Colonic mucosa (tissue), 4 donors: Measurements from ENCODE around the gene MMUT. TPM values are rescaled to one million over a fixed set of nuclear protein-coding genes. Genes with fewer than 3 reads are reported as not detected.

Experiments used
- DNase-seq: peaks from one replicate; pipeline ENCODE4 v3.0.0-alpha.2; 2020
- H3K27ac ChIP-seq: fragments of 200-600 bp; one replicate; pipeline ENCODE4 v1.8.0; 2021
- H3K27me3 ChIP-seq: fragments of 200-600 bp; one replicate; pipeline ENCODE4 v1.8.0; 2021
- H3K36me3 ChIP-seq: fragments of 200-600 bp; one replicate; pipeline ENCODE4 v1.8.0; 2021
- H3K4me1 ChIP-seq: fragments of 200-600 bp; one replicate; pipeline ENCODE4 v1.8.0; 2021; ENCODE audit warnings: mild to moderate bottlenecking
- H3K4me3 ChIP-seq: fragments of 200-600 bp; one replicate; pipeline ENCODE4 v1.8.0; 2021
- H3K9ac ChIP-seq, 2 donors: one replicate each; pipeline ENCODE4 v1.7.0; 2013; ENCODE audit warnings: control low read depth in 2 of 2, low read depth in 2 of 2, low read length in 2 of 2
- H3K9me3 ChIP-seq: fragments of 200-600 bp; one replicate; pipeline ENCODE4 v1.8.0; 2021
- CTCF ChIP-seq: fragments of 200-600 bp; IDR thresholded peaks from one replicate; pipeline ENCODE4 v1.8.0; 2022; ENCODE audit warnings: antibody characterized with exemption, mild to moderate bottlenecking
- intact Hi-C: fragments of 100-400 bp; cut with DNase I; formaldehyde crosslinking; loops from one replicate; pipeline ENCODE4 v1.14.1; 2022
- total RNA-seq, 2 donors: library from RNA; stranded (reverse); fragmentation: NEBNext Ultra II Directional in 1 of 2; extraction: Animal tissue kit (Norgen Biotek cat#: 25700) in 1 of 2; gene quantifications; one replicate each; pipeline ENCODE4 v1.2.1, GENCODE V29; 2021
- donor health status: healthy.
- donor health status: DM: no; HTN: no; CAD: no.
- donor health status: DM: no; HTN: no; CAD: no.

Gene MMUT
- total RNA-seq: 10 to 100 TPM; 23.2 to 56.5 TPM

- Histone ChIP-seq H3K4me1 (peaks cover 6% of the 10 kb centered on the region), H3K27me3 (no peaks in the 10 kb centered on the region), H3K27ac (peak within 1 kb of the TSS; percentile 6), H3K36me3 (no peaks in the 10 kb centered on the region), H3K9ac (peak within 1 kb of the TSS; percentile 84 to 100), H3K9me3 (no peaks in the 10 kb centered on the region), H3K4me3 (peak within 1 kb of the TSS; percentile 44)
- intact Hi-C loops: no loop called here
- DNase-seq: peak; percentile 97
- no peak for TF ChIP-seq CTCF
These were observed at the start of gene MMUT, which contains the start of gene CENPQ for GRCh38 chr6:49462927-49463611. MMUT (minus strand) TSS chr6:49463253; CDS start chr6:49459466, 3,787 bp downstream. CENPQ (plus strand) TSS chr6:49463370; CDS start chr6:49470177, 6,807 bp downstream.

- no peak overlapping the region for H3K4me3 ChIP-seq
- no peak overlapping the region for H3K27ac ChIP-seq
- no peaks in the 10 kb centered on the region for H3K4me1 ChIP-seq
- no peak overlapping the region for H3K9ac ChIP-seq
- no peak for TF ChIP-seq CTCF
- intact Hi-C loops: no loop called here
- no peaks in the 10 kb centered on the region for H3K36me3 ChIP-seq
- H3K27me3 ChIP-seq: no peaks in the 10 kb centered on the region
- DNase-seq: no peak
- H3K9me3 ChIP-seq: no peaks in the 10 kb centered on the region
These were observed 46.3 kb upstream of the MMUT start for GRCh38 chr6:49509342-49509741.

- no peak for TF ChIP-seq CTCF
- peak; percentile 34 for DNase-seq
- Histone ChIP-seq H3K27me3 (no peaks in the 10 kb centered on the region), H3K9me3 (no peaks in the 10 kb centered on the region), H3K4me3 (no peak overlapping the region), H3K9ac (no peak overlapping the region), H3K4me1 (no peaks in the 10 kb centered on the region), H3K27ac (no peak overlapping the region), H3K36me3 (no peaks in the 10 kb centered on the region)
- intact Hi-C loops: no loop called here
These were observed 43.6 kb upstream of the MMUT start for GRCh38 chr6:49506569-49507111.

GRCh38 chr6:49504666-49505065 is 41.6 kb upstream of the MMUT start:
- DNase-seq: no peak
- Histone ChIP-seq H3K27ac (no peak overlapping the region), H3K4me3 (no peak overlapping the region), H3K4me1 (no peaks in the 10 kb centered on the region), H3K27me3 (no peaks in the 10 kb centered on the region), H3K9me3 (no peaks in the 10 kb centered on the region), H3K36me3 (no peaks in the 10 kb centered on the region), H3K9ac (no peak overlapping the region)
- intact Hi-C loops: no loop called here
- no peak for TF ChIP-seq CTCF

GRCh38 chr6:49499623-49500022 is 36.6 kb upstream of the MMUT start, which contains the start of gene GLYATL3:
GLYATL3 (plus strand) TSS chr6:49499923; CDS start chr6:49511991, 12,068 bp downstream.
- intact Hi-C loops: no loop called here
- Histone ChIP-seq H3K9me3 (no peaks in the 10 kb centered on the region), H3K4me1 (no peaks in the 10 kb centered on the region), H3K27ac (no peak within 1 kb of the TSS), H3K36me3 (no peaks in the 10 kb centered on the region), H3K27me3 (no peaks in the 10 kb centered on the region), H3K4me3 (no peak within 1 kb of the TSS), H3K9ac (no peak within 1 kb of the TSS)
- no peak for TF ChIP-seq CTCF
- DNase-seq: no peak
